ENCODE results near the gene MYO19. TPM values are rescaled to one million over a fixed set of nuclear protein-coding genes. Genes with fewer than 3 reads are reported as not detected.

MYO19 gene
- total and polyA plus RNA-seq, 2 of the 4 experiments (the other 2 are of a cell fraction) = 35.8 to 55.6 TPM

- H3K9ac ChIP-seq (ENCODE audit: low read depth, low read length) = no peak overlapping the region
- H3K27ac ChIP-seq (ENCODE audit: insufficient read depth, low read length) = no peak overlapping the region
- no peak overlapping the region for H3K56ac ChIP-seq (ENCODE audit: extremely low read depth, insufficient read depth, low read length)
- no peak overlapping the region for H3K23ac ChIP-seq (ENCODE audit: low read depth, low read length)
- H3K4me2 ChIP-seq (ENCODE audit: low read depth, low read length) = no peak overlapping the region
- H4K8ac ChIP-seq (ENCODE audit: low read depth in 2 of 2, low read length in 2 of 2) = no peak overlapping the region
- ChIA-PET POLR2A (ENCODE audit: unreplicated experiment) (no interaction called here), CTCF (no interaction called here)
- in situ Hi-C loops (cut with MboI; ENCODE audit: low sequenced_read_pairs) = no loop called here
- H2BK15ac ChIP-seq (ENCODE audit: low read depth, low read length) = no peak overlapping the region
- WGBS, 2 experiments (ENCODE audit: extremely low coverage in 2 of 2, insufficient read length in 1 of 2) = 92% methylated on average over 3 of the region's 4 CpGs; no CpG with 5 or more reads in 1 of the 2 experiments
- H3K14ac ChIP-seq (replicated peaks; ENCODE audit: low read depth, low read length) = no peak overlapping the region
- no peak overlapping the region for H4K5ac ChIP-seq (ENCODE audit: low read depth, low read length)
- no peak overlapping the region for H2AK5ac ChIP-seq (ENCODE audit: low read depth, low read length)
- no peak overlapping the region for H3K4ac ChIP-seq (ENCODE audit: low read depth, low read length)
- H3K9me1 ChIP-seq (ENCODE audit: insufficient read depth, low read length) = peaks cover 4% of the 10 kb centered on the region; the same call in 1 of the 2 replicates
- DNase-seq = no peak
- no peaks in the 10 kb centered on the region for H3K4me1 ChIP-seq (ENCODE audit: control insufficient read depth, insufficient read depth, low read length)
- H4K20me1 ChIP-seq (ENCODE audit: insufficient read depth, low read length) = peaks cover 39% of the 10 kb centered on the region
- peaks cover 56% of the 10 kb centered on the region for H3K36me3 ChIP-seq (ENCODE audit: control insufficient read depth, insufficient read depth, low read length)
- peaks cover 27 to 42% of the 10 kb centered on the region in 2 experiments for H3K79me1 ChIP-seq (ENCODE audit: low read depth in 1 of 2, low read length in 2 of 2)
- no peak overlapping the region for H2BK5ac ChIP-seq (ENCODE audit: low read depth, low read length, poor library complexity, severe bottlenecking)
- H2BK20ac ChIP-seq (ENCODE audit: low read depth, low read length) = no peak overlapping the region
- no peak overlapping the region for H4K91ac ChIP-seq (ENCODE audit: insufficient read depth, low read depth, low read length)
- intact Hi-C loops (cut with micrococcal nuclease) = no loop called here
- H3K4me3 ChIP-seq (ENCODE audit: insufficient read depth, low read depth, low read length) = no peak overlapping the region
- dilution Hi-C loops (cut with HindIII; ENCODE audit: low sequenced_read_pairs, unreplicated experiment) = no loop called here
- H3K9me3 ChIP-seq (ENCODE audit: control insufficient read depth, insufficient read depth, low read length) = no peaks in the 10 kb centered on the region
- no peak for TF ChIP-seq MAFK (IDR thresholded peaks at IDR 0.05; ENCODE audit: low read depth, low read length)
- TF ChIP-seq RAD21 (IDR thresholded peaks at IDR 0.05; ENCODE audit: low read length) = no peak
- no peak for TF ChIP-seq BHLHE40 (IDR thresholded peaks at IDR 0.05; ENCODE audit: low read depth, low read length)
- TF ChIP-seq ELK1 (IDR thresholded peaks at IDR 0.05; ENCODE audit: borderline replicate concordance, low read depth, low read length) = no peak
- no peak for TF ChIP-seq POLR2A (IDR thresholded peaks at IDR 0.05; ENCODE audit: low read depth, low read length)
- TF ChIP-seq MXI1 (IDR thresholded peaks at IDR 0.05; ENCODE audit: borderline replicate concordance, low read depth, low read length) = no peak
- no peak for TF ChIP-seq CEBPB (IDR thresholded peaks at IDR 0.05; ENCODE audit: low read depth, low read length)
- no peak for TF ChIP-seq MAZ (IDR thresholded peaks at IDR 0.05; ENCODE audit: borderline replicate concordance, low read depth, low read length)
- TF ChIP-seq CTCF (conservative IDR thresholded peaks at IDR 0.05; ENCODE audit: low read depth, low read length) = no peak
- no peak for TF ChIP-seq NFE2L2 (IDR thresholded peaks at IDR 0.05; ENCODE audit: low read depth, low read length)
- TF ChIP-seq USF2 (IDR thresholded peaks at IDR 0.05; ENCODE audit: low read depth, low read length) = no peak
- TF ChIP-seq RFX5 (IDR thresholded peaks at IDR 0.05; ENCODE audit: low read depth, low read length) = no peak
- no peak for TF ChIP-seq RCOR1 (IDR thresholded peaks at IDR 0.05; ENCODE audit: insufficient replicate concordance, low read length)
- no peak overlapping the region for H2AK9ac ChIP-seq (replicated peaks; ENCODE audit: low read depth, low read length, poor library complexity)
- no peak overlapping the region for H3K18ac ChIP-seq (ENCODE audit: low read depth, low read length)
- BruUV-seq (replicated peaks) = no TSS peak
- H2AFZ ChIP-seq (replicated peaks; ENCODE audit: low read length, poor library complexity) = no peak overlapping the region
- H3K27me3 ChIP-seq (ENCODE audit: control insufficient read depth, insufficient read depth, low read length) = no peaks in the 10 kb centered on the region
- no peak overlapping the region for H2BK120ac ChIP-seq (ENCODE audit: low read depth, low read length)
- no peak for ATAC-seq (ENCODE audit: low read depth)
Measured at GRCh38 chr17:36566081-36566480, 31.4 kb upstream of the MYO19 start.

All from IMR-90 (cell line).